ENCODE measurements around the gene FRAS1. TPM values are rescaled to one million over a fixed set of nuclear protein-coding genes. Genes with fewer than 3 reads are reported as not detected.
A peak's percentile ranks its signal among the peaks of the same experiment; 100 is the strongest.
"Not testable (repeated sequence)": the region's sequence is repeated elsewhere in the genome, so short reads cannot be mapped to it uniquely, and the experiment has no call there.

Gene FRAS1
- total RNA-seq, 1 experiment from 2014 or later: 82.0 TPM

DNA sequence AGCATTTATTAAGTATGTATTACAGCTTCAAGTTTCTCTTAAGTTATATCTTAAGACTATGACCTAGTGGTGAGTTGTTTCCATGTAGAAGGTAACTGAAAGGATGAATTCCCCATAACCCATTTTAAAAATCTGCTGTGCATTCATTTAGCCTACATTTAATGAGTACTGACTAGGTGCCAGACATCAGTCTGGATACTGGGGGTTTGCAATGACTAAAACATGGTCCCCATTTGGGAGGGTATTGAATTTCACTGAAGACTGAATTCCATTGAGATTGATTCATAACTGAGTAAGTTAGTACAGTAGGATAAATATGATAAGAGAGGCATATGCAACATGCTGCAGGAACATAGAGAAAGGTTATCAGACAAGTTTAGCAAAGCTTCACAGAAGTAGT is 241.5 kb downstream of the FRAS1 start:
- CTCF ChIA-PET: interaction anchor here (1.3 kb wide), 1 partner anchor 239 kb away, joined by 3 read pairs; no protein-coding TSS in a partner anchor
- H3K27me3 Mint-ChIP-seq (ENCODE audit: low read depth): no peaks in the 10 kb centered on the region

DNA sequence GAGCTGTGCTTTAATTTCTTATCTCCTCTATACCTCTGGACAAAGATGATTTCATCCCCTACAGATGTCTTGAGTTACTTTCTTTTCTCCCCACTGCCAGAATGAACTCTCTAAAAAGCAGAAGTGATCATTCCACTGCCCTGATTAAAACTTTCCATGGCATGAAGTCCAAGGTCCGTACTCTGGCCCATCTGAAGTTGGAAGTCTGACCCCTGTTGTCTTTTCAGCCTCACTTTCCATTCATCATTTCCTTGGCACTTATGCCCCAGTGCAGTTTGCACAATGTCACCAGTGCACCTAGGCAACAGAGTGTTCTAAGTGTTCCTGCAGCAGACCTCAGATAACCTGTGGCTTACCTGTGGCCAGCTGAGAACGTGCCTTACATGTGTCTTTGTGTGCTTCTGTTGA is 242.4 kb downstream of the FRAS1 start:
- H3K27me3 Mint-ChIP-seq (ENCODE audit: low read depth): no peaks in the 10 kb centered on the region

More for the DNA sequence above, 241.5 kb downstream of the FRAS1 start:
- Mint-ChIP-seq H3K9me3 (peaks cover 17% of the 10 kb centered on the region), H3K27ac (no peak overlapping the region), H3K4me1 (peaks cover 13% of the 10 kb centered on the region), H3K4me3 (no peak overlapping the region), H3K36me3 (peaks cover 45% of the 10 kb centered on the region)
- POLR2A ChIA-PET: no interaction called here
- ATAC-seq (no peak), DNase-seq (ENCODE audit: low spot score) (no peak)
- TF ChIP-seq NR2C2 (CRISPR knock-in tag; IDR thresholded peaks at IDR 0.05) (no peak), PRRX2 (CRISPR knock-in tag; IDR thresholded peaks at IDR 0.05) (no peak), EMX1 (CRISPR knock-in tag; IDR thresholded peaks at IDR 0.05) (no peak)
- TF ChIP-seq, protein P1, sequence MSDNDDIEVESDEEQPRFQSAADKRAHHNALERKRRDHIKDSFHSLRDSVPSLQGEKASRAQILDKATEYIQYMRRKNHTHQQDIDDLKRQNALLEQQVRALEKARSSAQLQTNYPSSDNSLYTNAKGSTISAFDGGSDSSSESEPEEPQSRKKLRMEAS (CRISPR knock-in tag; IDR thresholded peaks at IDR 0.05): no peak

DNA sequence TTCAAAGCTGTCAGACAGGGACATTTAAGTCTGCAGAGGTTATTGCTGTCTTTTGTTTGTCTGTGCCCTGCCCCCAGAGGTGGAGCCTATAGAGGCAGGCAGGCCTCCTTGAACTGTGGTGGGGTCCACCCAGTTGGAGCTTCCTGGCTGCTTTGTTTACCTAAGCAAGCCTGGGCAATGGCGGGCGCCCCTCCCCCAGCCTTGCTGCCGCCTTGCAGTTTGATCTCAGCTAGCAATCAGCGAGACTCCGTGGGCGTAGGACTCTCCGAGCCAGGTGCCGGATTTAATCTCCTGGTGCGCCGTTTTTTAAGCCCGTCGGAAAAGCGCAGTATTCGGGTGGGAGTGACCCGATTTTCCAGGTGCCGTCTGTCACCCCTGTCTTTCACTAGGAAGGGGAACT is 250.1 kb downstream of the FRAS1 start:
- peak; percentile 69 for DNase-seq (ENCODE audit: low spot score)
- Mint-ChIP-seq H3K4me3 (peak overlapping the region; percentile 65), H3K27ac (peak overlapping the region; percentile 95), H3K4me1 (peaks cover 57% of the 10 kb centered on the region), H3K36me3 (peaks cover 54% of the 10 kb centered on the region)
- POLR2A ChIA-PET; ATAC-seq; H3K9me3 Mint-ChIP-seq; H3K27me3 Mint-ChIP-seq (ENCODE audit: low read depth): not testable (repeated sequence)
- CTCF ChIA-PET: interaction anchor here (1.3 to 1.7 kb wide), 2 partner anchors 11 to 15 kb away, joined by 3 to 8 read pairs; no protein-coding TSS in a partner anchor
- TF ChIP-seq CREM (CRISPR knock-in tag; IDR thresholded peaks at IDR 0.05) (peak; percentile 20; the same call in 1 of the 2 replicates), KAT7 (CRISPR knock-in tag; IDR thresholded peaks at IDR 0.05; ENCODE audit: borderline replicate concordance) (0 out of 2 replicates have a peak, but pooled peaks have one; percentile 41), CREB1 (CRISPR knock-in tag; IDR thresholded peaks at IDR 0.05) (0 out of 2 replicates have a peak, but pooled peaks have one; percentile 22), ESRRA (CRISPR knock-in tag; IDR thresholded peaks at IDR 0.05; ENCODE audit: borderline replicate concordance) (0 out of 2 replicates have a peak, but pooled peaks have one; percentile 32), SP1 (CRISPR knock-in tag; conservative IDR thresholded peaks at IDR 0.05) (peak; percentile 50; the same call in 1 of the 2 replicates)
- TF ChIP-seq, protein P2, sequence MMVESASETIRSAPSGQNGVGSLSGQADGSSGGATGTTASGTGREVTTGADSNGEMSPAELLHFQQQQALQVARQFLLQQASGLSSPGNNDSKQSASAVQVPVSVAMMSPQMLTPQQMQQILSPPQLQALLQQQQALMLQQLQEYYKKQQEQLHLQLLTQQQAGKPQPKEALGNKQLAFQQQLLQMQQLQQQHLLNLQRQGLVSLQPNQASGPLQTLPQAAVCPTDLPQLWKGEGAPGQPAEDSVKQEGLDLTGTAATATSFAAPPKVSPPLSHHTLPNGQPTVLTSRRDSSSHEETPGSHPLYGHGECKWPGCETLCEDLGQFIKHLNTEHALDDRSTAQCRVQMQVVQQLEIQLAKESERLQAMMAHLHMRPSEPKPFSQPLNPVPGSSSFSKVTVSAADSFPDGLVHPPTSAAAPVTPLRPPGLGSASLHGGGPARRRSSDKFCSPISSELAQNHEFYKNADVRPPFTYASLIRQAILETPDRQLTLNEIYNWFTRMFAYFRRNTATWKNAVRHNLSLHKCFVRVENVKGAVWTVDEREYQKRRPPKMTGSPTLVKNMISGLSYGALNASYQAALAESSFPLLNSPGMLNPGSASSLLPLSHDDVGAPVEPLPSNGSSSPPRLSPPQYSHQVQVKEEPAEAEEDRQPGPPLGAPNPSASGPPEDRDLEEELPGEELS (CRISPR knock-in tag; IDR thresholded peaks at IDR 0.05): peak; percentile 78; the same call in 1 of the 2 replicates
- TF ChIP-seq, protein P3, sequence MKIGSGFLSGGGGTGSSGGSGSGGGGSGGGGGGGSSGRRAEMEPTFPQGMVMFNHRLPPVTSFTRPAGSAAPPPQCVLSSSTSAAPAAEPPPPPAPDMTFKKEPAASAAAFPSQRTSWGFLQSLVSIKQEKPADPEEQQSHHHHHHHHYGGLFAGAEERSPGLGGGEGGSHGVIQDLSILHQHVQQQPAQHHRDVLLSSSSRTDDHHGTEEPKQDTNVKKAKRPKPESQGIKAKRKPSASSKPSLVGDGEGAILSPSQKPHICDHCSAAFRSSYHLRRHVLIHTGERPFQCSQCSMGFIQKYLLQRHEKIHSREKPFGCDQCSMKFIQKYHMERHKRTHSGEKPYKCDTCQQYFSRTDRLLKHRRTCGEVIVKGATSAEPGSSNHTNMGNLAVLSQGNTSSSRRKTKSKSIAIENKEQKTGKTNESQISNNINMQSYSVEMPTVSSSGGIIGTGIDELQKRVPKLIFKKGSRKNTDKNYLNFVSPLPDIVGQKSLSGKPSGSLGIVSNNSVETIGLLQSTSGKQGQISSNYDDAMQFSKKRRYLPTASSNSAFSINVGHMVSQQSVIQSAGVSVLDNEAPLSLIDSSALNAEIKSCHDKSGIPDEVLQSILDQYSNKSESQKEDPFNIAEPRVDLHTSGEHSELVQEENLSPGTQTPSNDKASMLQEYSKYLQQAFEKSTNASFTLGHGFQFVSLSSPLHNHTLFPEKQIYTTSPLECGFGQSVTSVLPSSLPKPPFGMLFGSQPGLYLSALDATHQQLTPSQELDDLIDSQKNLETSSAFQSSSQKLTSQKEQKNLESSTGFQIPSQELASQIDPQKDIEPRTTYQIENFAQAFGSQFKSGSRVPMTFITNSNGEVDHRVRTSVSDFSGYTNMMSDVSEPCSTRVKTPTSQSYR (CRISPR knock-in tag; IDR thresholded peaks at IDR 0.05): peak; percentile 94
- TF ChIP-seq, protein P4, sequence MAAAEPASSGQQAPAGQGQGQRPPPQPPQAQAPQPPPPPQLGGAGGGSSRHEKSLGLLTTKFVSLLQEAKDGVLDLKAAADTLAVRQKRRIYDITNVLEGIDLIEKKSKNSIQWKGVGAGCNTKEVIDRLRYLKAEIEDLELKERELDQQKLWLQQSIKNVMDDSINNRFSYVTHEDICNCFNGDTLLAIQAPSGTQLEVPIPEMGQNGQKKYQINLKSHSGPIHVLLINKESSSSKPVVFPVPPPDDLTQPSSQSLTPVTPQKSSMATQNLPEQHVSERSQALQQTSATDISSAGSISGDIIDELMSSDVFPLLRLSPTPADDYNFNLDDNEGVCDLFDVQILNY (CRISPR knock-in tag; IDR thresholded peaks at IDR 0.05): peak; percentile 76; the same call in 1 of the 2 replicates

More for the DNA sequence above, 242.4 kb downstream of the FRAS1 start:
- H3K4me1 Mint-ChIP-seq: peaks cover 8% of the 10 kb centered on the region
- no peak overlapping the region for H3K4me3 Mint-ChIP-seq
- ChIA-PET CTCF (interaction anchor here (1.3 kb wide), 1 partner anchor 240 kb away, joined by 3 read pairs; no protein-coding TSS in a partner anchor), POLR2A (no interaction called here)
- DNase-seq (ENCODE audit: low spot score): no peak
- TF ChIP-seq, protein P5, sequence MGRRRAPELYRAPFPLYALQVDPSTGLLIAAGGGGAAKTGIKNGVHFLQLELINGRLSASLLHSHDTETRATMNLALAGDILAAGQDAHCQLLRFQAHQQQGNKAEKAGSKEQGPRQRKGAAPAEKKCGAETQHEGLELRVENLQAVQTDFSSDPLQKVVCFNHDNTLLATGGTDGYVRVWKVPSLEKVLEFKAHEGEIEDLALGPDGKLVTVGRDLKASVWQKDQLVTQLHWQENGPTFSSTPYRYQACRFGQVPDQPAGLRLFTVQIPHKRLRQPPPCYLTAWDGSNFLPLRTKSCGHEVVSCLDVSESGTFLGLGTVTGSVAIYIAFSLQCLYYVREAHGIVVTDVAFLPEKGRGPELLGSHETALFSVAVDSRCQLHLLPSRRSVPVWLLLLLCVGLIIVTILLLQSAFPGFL (CRISPR knock-in tag; IDR thresholded peaks at IDR 0.05; ENCODE audit: borderline replicate concordance): no peak
- no peak for TF ChIP-seq NR2C2 (CRISPR knock-in tag; IDR thresholded peaks at IDR 0.05)
- TF ChIP-seq ZNF416 (CRISPR knock-in tag; IDR thresholded peaks at IDR 0.05): no peak
- TF ChIP-seq NR1H2 (CRISPR knock-in tag; IDR thresholded peaks at IDR 0.05): no peak
- TF ChIP-seq, protein P3 (CRISPR knock-in tag; IDR thresholded peaks at IDR 0.05): no peak
- TF ChIP-seq IRF2 (CRISPR knock-in tag; IDR thresholded peaks at IDR 0.05; ENCODE audit: borderline replicate concordance, low read depth): no peak
- TF ChIP-seq, protein P6, sequence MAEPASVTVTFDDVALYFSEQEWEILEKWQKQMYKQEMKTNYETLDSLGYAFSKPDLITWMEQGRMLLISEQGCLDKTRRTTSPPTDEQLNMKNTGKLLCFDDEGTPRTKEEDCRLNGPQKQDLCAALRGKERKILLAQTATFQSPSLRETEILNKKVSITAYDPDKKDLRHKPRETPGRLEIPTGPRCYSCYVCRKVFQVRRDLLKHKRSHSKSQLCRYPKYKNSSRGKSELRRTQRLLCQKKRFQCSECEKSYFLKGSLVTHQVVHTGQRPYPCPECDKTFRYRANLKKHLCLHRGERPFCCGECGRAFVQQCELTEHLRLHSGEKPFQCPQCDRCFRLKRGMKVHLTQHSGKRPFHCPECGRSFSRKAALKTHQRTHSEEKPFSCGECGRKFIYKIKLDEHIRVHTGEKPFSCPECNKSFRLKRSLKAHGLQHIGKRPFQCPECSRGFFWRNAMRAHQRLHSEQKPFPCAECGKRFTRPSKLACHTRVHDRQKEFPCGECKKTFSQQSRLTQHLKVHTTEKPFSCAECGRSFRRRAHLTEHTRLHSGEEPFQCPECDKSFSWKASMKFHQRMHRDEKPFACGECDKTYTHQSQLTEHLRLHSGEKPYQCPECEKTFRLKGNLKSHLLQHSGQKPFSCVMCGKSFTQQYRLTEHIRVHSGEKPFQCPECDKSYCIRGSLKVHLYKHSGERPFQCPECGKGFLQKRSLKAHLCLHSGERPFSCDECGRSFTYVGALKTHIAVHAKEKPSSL (CRISPR knock-in tag; conservative IDR thresholded peaks at IDR 0.05): no peak
- TF ChIP-seq SMAD3 (CRISPR knock-in tag; IDR thresholded peaks at IDR 0.05; ENCODE audit: borderline replicate concordance): no peak
- no peak for ATAC-seq
- peaks cover 50% of the 10 kb centered on the region for H3K36me3 Mint-ChIP-seq
- peaks cover 17% of the 10 kb centered on the region for H3K9me3 Mint-ChIP-seq
- no peak overlapping the region for H3K27ac Mint-ChIP-seq

All from WTC11 (cell line).